Iris pigment epithelial cell (primary cell): ENCODE measurements around the gene ZGLP1.

Source experiments
- DNase-seq: peaks from one replicate; pipeline ENCODE4 v3.0.0-alpha.2; 2011; ENCODE audit warnings: low read depth

ZGLP1 gene

GRCh38 chr19:10277795-10278589 lies 31.6 kb downstream of the ZGLP1 start:
- DNase-seq, result no peak

GRCh38 chr19:10274589-10274988 lies 35.0 kb downstream of the ZGLP1 start:
- no peak for DNase-seq

GRCh38 chr19:10271543-10272086 lies 38.0 kb downstream of the ZGLP1 start:
- peak; percentile 78 for DNase-seq

GRCh38 chr19:10270616-10271394 lies 38.8 kb downstream of the ZGLP1 start, which contains the start of gene ICAM1:
TSS of gene ICAM1 (plus strand) at chr19:10271120. CDS start at chr19:10271160, 40 bp downstream.
- peak; percentile 92 for DNase-seq

- peak; percentile 54 for DNase-seq
These were observed 39.4 kb downstream of the ZGLP1 start for GRCh38 chr19:10270180-10270615.

- peak; percentile 82 for DNase-seq
These were observed 40.1 kb downstream of the ZGLP1 start for GRCh38 chr19:10269333-10270179.

- DNase-seq, result no peak
These were observed 41.5 kb downstream of the ZGLP1 start for GRCh38 chr19:10268071-10268470.

- no peak for DNase-seq
These were observed 42.9 kb downstream of the ZGLP1 start for GRCh38 chr19:10266706-10267105.

- DNase-seq, result peak; percentile 63
These were observed 46.8 kb downstream of the ZGLP1 start for GRCh38 chr19:10262771-10263170.

GRCh38 chr19:10260141-10260584 lies 49.5 kb downstream of the ZGLP1 start:
- no peak for DNase-seq

- DNase-seq, result peak; percentile 76
These were observed 50.3 kb downstream of the ZGLP1 start for GRCh38 chr19:10259162-10259905.

GRCh38 chr19:10258080-10258710 lies 51.4 kb downstream of the ZGLP1 start:
- no peak for DNase-seq

GRCh38 chr19:10256970-10257615 lies 52.5 kb downstream of the ZGLP1 start:
- DNase-seq, result no peak

GRCh38 chr19:10256551-10256950 lies 53.1 kb downstream of the ZGLP1 start:
- DNase-seq, result no peak

- no peak for DNase-seq
These were observed 54.3 kb downstream of the ZGLP1 start for GRCh38 chr19:10255358-10255757.
